Immature natural killer cell (primary cell): Measurements from ENCODE around the gene TNFRSF6B. TPM values are rescaled to one million over a fixed set of nuclear protein-coding genes. Genes with fewer than 3 reads are reported as not detected.
"Not testable (repeated sequence)": the region's sequence is repeated elsewhere in the genome, so short reads cannot be mapped to it uniquely, and the experiment has no call there.

Experiments
- DNase-seq, 3 donors: peaks; one replicate each; pipeline ENCODE4 v3.0.0; 2022; ENCODE audit warnings: mixed read lengths in 1 of 3
- H3K27ac Mint-ChIP-seq, 6 donors: one replicate each; pipeline ENCODE4 v1.8.0; 2020; ENCODE audit warnings: mixed read lengths in 6 of 6, mild to moderate bottlenecking in 5 of 6, inconsistent platforms in 4 of 6, moderate library complexity in 3 of 6
- H3K27me3 Mint-ChIP-seq, 3 donors: one replicate each; pipeline ENCODE4 v1.8.0; 2020 to 2021; ENCODE audit warnings: low read depth in 3 of 3, mild to moderate bottlenecking in 3 of 3, mixed read lengths in 3 of 3, moderate library complexity in 3 of 3, inconsistent platforms in 1 of 3
- H3K36me3 Mint-ChIP-seq, 3 donors: one replicate each; pipeline ENCODE4 v1.8.0; 2020; ENCODE audit warnings: mixed read lengths in 3 of 3, inconsistent platforms in 2 of 3, mild to moderate bottlenecking in 2 of 3
- H3K4me1 Mint-ChIP-seq, 2 donors: one replicate each; pipeline ENCODE4 v1.8.0; 2020; ENCODE audit warnings: inconsistent platforms in 2 of 2, mild to moderate bottlenecking in 2 of 2, mixed read lengths in 2 of 2, moderate library complexity in 1 of 2
- H3K4me3 Mint-ChIP-seq, 5 donors: one replicate each; pipeline ENCODE4 v1.8.0; 2020; ENCODE audit warnings: mild to moderate bottlenecking in 5 of 5, mixed read lengths in 5 of 5, inconsistent platforms in 3 of 5, moderate library complexity in 3 of 5
- H3K9me3 Mint-ChIP-seq, 6 donors: one replicate each; pipeline ENCODE4 v1.8.0; 2020; ENCODE audit warnings: mild to moderate bottlenecking in 6 of 6, mixed read lengths in 6 of 6, inconsistent platforms in 4 of 6, moderate library complexity in 3 of 6
- polyA plus RNA-seq, 3 donors: library from polyadenylated mRNA; unstranded; fragments of 300-500 nt; fragmentation: Illumina TruSeq; gene quantifications; one replicate each; pipeline ENCODE4 v1.2.3, GENCODE V29; 2021

TNFRSF6B gene
- polyA plus RNA-seq, 3 donors from 2014 or later, result not detected

DNA sequence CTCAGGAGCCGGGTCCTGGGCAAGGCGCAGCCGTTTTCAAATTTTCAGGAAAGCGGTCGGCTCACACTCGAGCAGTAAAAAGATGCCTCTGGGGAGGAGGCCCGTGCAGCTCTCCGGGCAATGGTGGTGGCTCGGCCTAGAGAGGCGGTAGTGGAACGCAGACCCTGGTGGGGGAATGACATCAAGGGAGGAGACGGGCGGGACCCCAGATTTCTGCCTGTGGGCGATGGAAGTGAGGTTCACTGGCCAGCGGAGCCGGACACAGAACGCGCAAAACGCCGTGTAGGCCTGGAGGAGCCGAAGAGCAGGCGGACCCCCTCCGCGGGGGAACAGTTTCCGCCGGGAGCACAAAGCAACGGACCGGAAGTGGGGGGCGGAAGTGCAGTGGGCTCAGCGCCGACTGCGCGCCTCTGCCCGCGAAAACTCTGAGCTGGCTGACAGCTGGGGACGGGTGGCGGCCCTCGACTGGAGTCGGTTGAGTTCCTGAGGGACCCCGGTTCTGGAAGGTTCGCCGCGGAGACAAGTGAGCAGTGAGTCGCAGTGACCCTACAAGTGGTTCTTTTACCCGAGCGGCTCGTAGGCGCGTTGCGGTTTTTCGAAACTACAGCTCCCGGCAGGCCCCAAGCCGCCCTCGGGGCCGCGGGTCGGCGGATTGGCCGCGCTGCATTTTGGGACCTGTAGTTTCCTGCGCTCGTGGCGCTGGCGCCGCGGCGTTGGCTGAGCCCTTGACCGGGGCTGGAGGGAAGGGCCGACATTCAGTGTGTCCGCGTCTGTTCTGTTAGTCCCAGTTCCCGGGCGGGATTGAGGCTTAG lies 38.3 kb upstream of the TNFRSF6B start, which contains the start of gene RTEL1:
RTEL1 (plus strand) TSS at position 376 of the 812 bp plus-strand sequence. CDS start 1,091 bp downstream, outside the sequence.
- Mint-ChIP-seq H3K27me3 (peaks cover 9 to 12% (median 12%) of the 10 kb centered on the region in 3 donors), H3K9me3 (peaks cover 0 to 3% (median 0%) of the 10 kb centered on the region in 6 donors), H3K27ac (peak within 1 kb of the TSS; percentile 88 to 97 (median 94)), H3K36me3 (peaks cover 3 to 10% (median 4%) of the 10 kb centered on the region in 3 donors), H3K4me3 (peak within 1 kb of the TSS; percentile 95 to 97 (median 96)), H3K4me1 (peaks cover 30% of the 10 kb centered on the region in 2 donors)
- DNase-seq, result peak; percentile 85 to 90 (median 88)

DNA sequence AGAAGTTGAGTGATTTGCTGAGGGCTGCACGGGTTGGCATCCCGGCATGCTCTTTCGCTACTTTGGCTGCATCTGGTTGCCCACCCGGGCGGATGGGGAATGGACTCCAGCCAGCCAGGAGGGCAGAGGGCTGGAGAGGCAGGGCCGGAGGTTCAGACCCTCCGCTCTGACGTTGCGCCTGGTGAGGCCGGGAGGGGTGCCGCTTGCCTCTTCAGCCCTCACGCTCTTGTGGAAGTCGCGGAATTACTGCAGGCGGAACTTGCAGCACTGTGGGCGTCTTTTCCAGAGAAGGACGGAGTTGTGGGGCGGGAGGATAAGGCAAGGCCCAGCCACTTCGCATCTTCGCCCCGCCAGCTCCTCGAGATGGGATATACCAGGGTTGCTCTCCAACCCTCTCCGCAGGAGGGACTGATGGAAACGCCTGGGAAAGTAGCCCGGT lies 37.7 kb upstream of the TNFRSF6B start:
- no peak for DNase-seq
- H3K4me3 Mint-ChIP-seq, result peak overlapping the region; percentile 95 to 97 (median 96)
- H3K9me3 Mint-ChIP-seq, result peaks cover 0 to 3% (median 0%) of the 10 kb centered on the region in 6 donors
- peaks cover 3 to 10% (median 4%) of the 10 kb centered on the region in 3 donors for H3K36me3 Mint-ChIP-seq
- peak overlapping the region; percentile 88 to 97 (median 94) for H3K27ac Mint-ChIP-seq
- peaks cover 9 to 12% (median 11%) of the 10 kb centered on the region in 3 donors for H3K27me3 Mint-ChIP-seq
- H3K4me1 Mint-ChIP-seq, result peaks cover 29% of the 10 kb centered on the region in 2 donors

DNA sequence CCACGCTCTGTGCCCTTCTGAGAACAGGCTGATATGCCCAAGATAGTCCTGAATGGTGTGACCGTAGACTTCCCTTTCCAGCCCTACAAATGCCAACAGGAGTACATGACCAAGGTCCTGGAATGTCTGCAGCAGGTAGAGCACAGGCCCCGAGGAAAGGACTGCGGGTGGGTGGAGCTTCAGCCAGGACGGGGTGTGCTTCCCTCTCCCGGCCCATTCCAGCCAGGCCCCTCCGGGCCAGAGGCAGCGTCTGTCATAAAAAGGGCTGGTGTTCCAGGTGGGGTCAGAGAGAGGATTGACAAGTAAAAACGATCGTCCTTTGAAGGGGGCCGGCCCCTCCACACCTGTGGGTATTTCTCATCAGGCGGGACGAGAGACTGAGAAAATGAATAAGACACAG lies 37.1 kb upstream of the TNFRSF6B start:
- H3K4me3 Mint-ChIP-seq, result peak overlapping the region; percentile 95 to 97 (median 96)
- peaks cover 0 to 3% (median 0%) of the 10 kb centered on the region in 6 donors for H3K9me3 Mint-ChIP-seq
- peaks cover 24% of the 10 kb centered on the region in 2 donors for H3K4me1 Mint-ChIP-seq
- no peak for DNase-seq
- H3K27ac Mint-ChIP-seq, result no peak overlapping the region
- H3K36me3 Mint-ChIP-seq, result peaks cover 3 to 10% (median 4%) of the 10 kb centered on the region in 3 donors
- H3K27me3 Mint-ChIP-seq, result peaks cover 7 to 10% (median 9%) of the 10 kb centered on the region in 3 donors

DNA sequence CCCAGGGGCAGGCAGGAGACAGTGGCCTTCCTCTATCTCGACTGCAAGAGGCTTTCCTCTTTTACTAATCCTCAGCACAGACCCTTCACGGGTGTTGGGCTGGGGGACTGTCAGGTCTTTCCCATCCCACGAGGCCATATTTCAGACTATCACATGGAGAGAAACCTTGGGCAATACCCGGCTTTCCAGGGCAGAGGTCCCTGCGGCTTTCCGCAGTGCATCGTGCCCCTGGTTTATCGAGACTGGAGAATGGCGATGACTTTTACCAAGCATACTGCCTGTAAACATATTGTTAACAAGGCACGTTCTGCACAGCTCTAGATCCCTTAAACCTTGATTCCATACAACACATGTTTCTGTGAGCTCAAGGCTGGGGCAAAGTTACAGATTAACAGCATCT lies 36.3 kb upstream of the TNFRSF6B start:
- Mint-ChIP-seq H3K36me3 (peaks cover 3 to 13% (median 4%) of the 10 kb centered on the region in 3 donors), H3K4me3 (peak overlapping the region; percentile 17 to 97 (median 49)), H3K4me1 (peaks cover 24% of the 10 kb centered on the region in 2 donors)
- not testable (repeated sequence) for H3K27me3 Mint-ChIP-seq, H3K27ac Mint-ChIP-seq, DNase-seq, H3K9me3 Mint-ChIP-seq

DNA sequence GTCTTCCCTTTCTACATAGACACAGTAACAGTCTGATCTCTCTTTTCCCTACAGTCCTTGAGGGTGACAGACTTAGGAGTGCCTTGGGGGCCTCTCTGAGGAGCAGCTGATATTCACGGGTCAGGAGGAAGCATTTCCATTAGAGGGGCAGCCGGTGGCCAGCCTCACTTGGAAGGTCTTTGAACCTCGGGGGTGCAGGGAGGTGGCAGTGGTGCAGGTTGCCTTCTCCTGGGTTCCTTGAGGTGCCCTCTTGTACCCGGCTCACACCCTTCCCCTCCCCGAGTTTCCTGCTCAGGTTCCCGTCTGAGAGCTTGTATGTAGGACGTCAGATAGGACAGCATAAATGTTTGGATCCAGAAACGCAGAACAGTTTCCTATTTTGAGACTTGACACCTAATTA lies 35.8 kb upstream of the TNFRSF6B start:
- no peak overlapping the region for H3K27ac Mint-ChIP-seq
- DNase-seq, result no peak
- peaks cover 0 to 3% (median 0%) of the 10 kb centered on the region in 6 donors for H3K9me3 Mint-ChIP-seq
- peak overlapping the region in 3 of 5 donors; percentile 24 to 44 (median 41) for H3K4me3 Mint-ChIP-seq
- H3K4me1 Mint-ChIP-seq, result peaks cover 24% of the 10 kb centered on the region in 2 donors
- peaks cover 6 to 8% (median 6%) of the 10 kb centered on the region in 3 donors for H3K27me3 Mint-ChIP-seq
- H3K36me3 Mint-ChIP-seq, result peaks cover 3 to 13% (median 4%) of the 10 kb centered on the region in 3 donors

DNA sequence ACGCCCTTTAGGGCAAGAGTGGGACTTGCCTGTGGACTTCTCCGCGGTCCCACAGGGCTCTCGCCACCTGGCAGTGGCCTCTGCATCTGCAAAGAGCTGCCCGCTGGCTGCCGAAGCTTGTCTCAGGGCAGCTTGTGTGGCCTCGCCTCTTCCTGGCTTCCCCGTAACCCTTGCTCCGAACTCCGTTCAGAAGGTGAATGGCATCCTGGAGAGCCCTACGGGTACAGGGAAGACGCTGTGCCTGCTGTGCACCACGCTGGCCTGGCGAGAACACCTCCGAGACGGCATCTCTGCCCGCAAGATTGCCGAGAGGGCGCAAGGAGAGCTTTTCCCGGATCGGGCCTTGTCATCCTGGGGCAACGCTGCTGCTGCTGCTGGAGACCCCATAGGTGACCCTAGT lies 35.3 kb upstream of the TNFRSF6B start:
- no peak overlapping the region for H3K4me3 Mint-ChIP-seq
- peaks cover 24% of the 10 kb centered on the region in 2 donors for H3K4me1 Mint-ChIP-seq
- no peak overlapping the region for H3K27ac Mint-ChIP-seq
- H3K9me3 Mint-ChIP-seq, result peaks cover 0 to 3% (median 0%) of the 10 kb centered on the region in 6 donors
- no peak for DNase-seq
- peaks cover 3 to 13% (median 4%) of the 10 kb centered on the region in 3 donors for H3K36me3 Mint-ChIP-seq
- H3K27me3 Mint-ChIP-seq, result peaks cover 6 to 8% (median 6%) of the 10 kb centered on the region in 3 donors

DNA sequence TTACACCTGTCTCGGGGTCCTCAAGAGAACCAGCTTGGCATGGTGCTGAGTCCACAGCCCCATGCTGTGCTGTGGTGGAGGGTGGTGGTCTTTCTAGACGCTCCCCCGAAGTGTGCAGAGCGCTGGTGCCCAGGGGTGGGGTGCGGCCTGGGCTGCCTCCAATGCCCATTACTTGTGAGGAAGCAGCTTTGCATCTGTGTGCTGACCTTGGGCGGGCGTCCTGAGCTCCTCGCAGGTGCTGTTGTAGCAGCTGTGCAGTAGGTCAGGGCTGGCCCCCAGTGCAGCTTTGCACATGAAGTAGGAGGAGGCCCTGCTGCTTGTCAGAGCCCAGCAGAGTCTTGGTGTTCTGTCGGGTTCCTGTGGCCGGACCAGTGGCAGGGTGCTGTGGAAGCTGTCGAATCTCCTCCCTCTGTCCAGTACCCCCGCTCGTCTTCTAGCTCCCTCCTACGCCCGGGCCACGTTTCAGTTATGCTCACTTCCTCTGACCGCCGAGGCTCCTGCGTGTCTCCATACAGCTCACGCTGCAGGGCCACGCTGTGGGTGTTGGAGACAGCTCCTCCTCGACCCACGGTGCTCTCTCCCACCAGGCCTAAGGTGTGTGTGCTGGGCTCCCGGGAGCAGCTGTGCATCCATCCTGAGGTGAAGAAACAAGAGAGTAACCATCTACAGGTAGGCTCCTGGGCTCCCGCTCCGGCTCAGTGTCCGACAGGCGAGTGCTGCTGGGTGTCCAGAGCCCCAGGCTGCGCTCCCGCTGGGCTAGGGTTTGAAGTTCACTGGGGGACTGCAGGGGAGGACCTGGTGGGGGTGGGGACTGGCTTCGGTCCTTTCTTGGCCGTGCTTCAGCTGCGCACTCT lies 34.3 kb upstream of the TNFRSF6B start:
- Mint-ChIP-seq H3K4me1 (peaks cover 24% of the 10 kb centered on the region in 2 donors), H3K36me3 (peaks cover 4 to 13% (median 6%) of the 10 kb centered on the region in 3 donors), H3K27ac (no peak overlapping the region), H3K9me3 (peaks cover 0 to 3% (median 0%) of the 10 kb centered on the region in 6 donors), H3K4me3 (no peak overlapping the region), H3K27me3 (peaks cover 6 to 10% (median 6%) of the 10 kb centered on the region in 3 donors)
- DNase-seq, result no peak

DNA sequence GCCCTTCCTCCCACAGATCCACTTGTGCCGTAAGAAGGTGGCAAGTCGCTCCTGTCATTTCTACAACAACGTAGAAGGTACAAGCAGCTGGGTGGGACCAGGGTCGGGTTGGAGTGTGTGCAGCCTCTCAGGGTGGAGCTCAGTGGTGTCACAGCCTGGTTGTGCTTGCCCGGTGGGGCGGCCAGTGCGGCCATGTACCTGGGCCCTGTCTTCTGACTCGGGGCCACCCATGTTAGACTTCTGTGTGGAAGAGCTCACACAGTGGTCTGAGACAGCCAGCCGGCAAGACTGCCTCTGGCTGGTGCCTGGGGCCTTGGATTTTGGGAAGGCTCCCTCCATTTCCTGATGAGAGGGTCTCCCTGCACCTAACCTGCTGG lies 33.7 kb upstream of the TNFRSF6B start:
- peaks cover 22 to 23% of the 10 kb centered on the region in 2 donors for H3K4me1 Mint-ChIP-seq
- DNase-seq, result no peak
- no peak overlapping the region for H3K4me3 Mint-ChIP-seq
- peaks cover 4 to 8% (median 6%) of the 10 kb centered on the region in 3 donors for H3K27me3 Mint-ChIP-seq
- peaks cover 4 to 13% (median 8%) of the 10 kb centered on the region in 3 donors for H3K36me3 Mint-ChIP-seq
- no peak overlapping the region for H3K27ac Mint-ChIP-seq
- H3K9me3 Mint-ChIP-seq, result peaks cover 0 to 3% (median 0%) of the 10 kb centered on the region in 6 donors

DNA sequence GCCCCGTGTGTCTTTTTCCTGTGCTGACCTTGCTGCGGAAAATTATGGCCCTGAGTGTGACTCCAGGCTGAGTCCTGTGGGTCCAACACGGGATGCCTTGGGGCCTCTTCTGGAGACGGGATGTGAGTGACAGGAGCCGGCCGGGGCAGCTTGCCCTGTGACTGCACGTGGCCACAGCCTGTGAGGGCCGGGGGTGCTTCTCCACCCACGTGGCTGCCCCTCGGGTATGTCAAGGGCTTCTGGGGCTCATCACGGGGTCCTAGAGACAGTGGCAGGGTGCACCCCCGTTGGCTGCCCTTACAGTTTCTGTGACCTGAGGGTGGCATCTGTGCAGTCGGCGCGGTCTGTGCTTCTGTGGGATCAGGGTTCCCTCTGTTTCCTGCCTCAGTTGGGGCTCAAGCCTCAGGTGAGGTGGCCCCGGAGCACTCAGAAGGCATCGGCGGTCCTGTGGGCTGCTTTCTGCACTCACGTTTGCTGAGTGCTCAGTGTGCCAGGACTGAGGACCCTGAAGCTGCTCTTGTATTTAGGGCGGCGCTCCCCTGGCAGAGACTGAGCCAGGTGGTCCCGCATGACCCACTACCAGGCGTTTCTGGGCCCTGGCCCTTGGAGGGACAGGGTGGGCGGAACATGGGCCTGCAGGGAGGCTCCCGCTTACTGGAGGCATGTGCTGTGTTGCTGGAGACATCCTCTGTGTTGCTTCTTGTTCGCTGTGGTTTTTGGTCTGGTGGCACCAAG lies 33.0 kb upstream of the TNFRSF6B start:
- Mint-ChIP-seq H3K9me3 (no peaks in the 10 kb centered on the region), H3K27ac (no peak overlapping the region), H3K4me1 (peaks cover 16% of the 10 kb centered on the region in 2 donors), H3K36me3 (peaks cover 8 to 13% (median 13%) of the 10 kb centered on the region in 3 donors), H3K4me3 (no peak overlapping the region), H3K27me3 (peaks cover 0 to 4% (median 2%) of the 10 kb centered on the region in 3 donors)
- no peak for DNase-seq

DNA sequence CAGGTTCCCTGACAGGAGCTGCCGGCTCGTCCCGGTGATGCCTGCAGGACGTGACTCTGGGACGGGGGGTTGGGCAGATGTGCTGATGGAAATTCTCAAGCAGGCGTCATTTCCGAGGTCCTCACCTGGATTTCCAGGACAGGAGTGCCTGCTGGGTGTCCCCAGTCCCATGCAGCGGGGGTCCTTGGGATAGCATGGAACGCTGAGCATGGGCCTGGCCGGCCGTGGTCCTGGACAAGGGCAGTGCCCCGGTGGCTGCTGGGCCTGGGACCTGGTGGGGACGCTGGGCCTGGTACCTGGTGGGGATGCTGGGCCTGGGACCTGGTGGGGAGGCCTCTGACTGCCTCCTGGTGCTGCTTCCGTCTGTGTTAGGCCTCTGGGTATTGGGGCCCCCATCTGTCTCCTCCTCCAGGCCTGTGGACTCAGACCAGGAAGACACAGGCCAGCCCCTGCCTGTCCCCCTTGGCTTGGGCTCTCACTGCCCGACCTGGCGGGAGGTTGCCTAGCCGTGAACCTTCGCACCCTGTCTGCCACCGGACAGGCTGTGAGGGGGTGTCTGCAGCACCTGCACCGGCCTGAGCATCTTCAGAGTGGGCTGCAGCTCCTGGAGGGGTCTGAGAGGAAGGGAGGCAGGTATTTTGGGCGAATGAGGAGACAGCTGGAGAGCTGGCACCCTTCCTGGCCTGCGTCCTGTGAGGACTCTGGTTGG lies 32.2 kb upstream of the TNFRSF6B start:
- Mint-ChIP-seq H3K9me3 (no peaks in the 10 kb centered on the region), H3K27me3 (peaks cover 0 to 4% (median 2%) of the 10 kb centered on the region in 3 donors), H3K27ac (no peak overlapping the region), H3K4me1 (peaks cover 8 to 9% of the 10 kb centered on the region in 2 donors), H3K36me3 (peaks cover 8 to 17% (median 13%) of the 10 kb centered on the region in 3 donors), H3K4me3 (no peak overlapping the region)
- no peak for DNase-seq

DNA sequence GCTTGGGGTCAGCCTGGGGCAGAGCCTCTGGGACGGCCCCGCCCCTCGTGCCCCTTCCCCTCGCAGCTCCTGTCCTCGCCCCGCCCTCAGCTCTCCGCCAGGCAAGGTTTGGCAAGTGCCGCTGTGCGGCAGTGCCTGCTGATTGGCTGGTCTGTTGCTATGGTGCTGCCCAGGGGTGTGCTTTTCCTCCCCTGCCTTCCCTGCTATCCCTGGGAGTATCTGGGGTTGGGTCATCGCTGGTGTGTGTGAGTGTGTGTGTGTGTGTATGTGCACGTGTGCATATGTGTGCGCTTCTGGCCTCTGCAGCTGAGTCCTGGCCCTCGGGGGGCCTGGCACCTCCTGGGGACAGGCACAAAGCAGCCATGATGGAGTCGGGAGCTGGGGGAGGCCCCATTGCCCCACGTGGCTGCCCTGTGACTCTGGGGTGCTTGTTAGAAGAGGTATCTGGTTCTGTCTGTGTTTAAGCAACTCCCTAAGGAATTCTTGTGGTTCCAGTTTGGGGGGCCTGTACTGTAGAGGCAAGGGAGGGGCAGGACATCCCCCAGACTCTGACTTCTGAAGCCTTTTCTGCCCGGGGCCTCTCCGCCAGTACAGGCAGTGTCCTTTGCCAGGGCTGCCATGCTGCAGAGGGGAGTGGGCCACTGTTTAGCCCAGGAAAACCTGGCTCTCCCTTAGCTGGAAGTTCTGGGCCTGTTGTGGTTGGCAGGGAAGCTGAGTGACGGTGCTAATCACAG lies 31.4 kb upstream of the TNFRSF6B start:
- H3K9me3 Mint-ChIP-seq, result no peaks in the 10 kb centered on the region
- H3K27ac Mint-ChIP-seq, result no peak overlapping the region
- peaks cover under 1 to 4% of the 10 kb centered on the region in 2 donors for H3K4me1 Mint-ChIP-seq
- no peak for DNase-seq
- peaks cover 8 to 15% (median 8%) of the 10 kb centered on the region in 3 donors for H3K36me3 Mint-ChIP-seq
- no peak overlapping the region for H3K4me3 Mint-ChIP-seq
- H3K27me3 Mint-ChIP-seq, result peaks cover 0 to 4% (median 2%) of the 10 kb centered on the region in 3 donors

DNA sequence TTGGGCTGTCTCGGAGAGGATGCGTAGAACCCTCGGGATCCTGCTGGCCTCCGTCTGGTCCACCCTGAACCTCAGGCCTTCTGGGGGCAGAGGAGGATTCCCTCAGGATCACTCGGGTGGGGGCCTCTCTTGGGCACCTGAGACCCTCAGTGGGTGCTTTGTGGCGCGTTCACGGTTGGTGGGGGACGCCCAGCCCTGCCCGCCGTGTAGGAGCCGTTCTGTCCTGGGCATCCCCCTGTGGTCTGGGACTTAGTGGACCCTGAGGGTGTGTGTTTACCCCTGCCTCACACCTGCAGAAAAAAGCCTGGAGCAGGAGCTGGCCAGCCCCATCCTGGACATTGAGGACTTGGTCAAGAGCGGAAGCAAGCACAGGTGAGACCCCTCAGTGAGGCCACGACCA lies 30.7 kb upstream of the TNFRSF6B start:
- H3K4me1 Mint-ChIP-seq, result peaks cover 0 to 2% of the 10 kb centered on the region in 2 donors
- H3K36me3 Mint-ChIP-seq, result peaks cover 4 to 15% (median 6%) of the 10 kb centered on the region in 3 donors
- H3K27ac Mint-ChIP-seq, result no peak overlapping the region
- peaks cover 0 to 4% (median 2%) of the 10 kb centered on the region in 3 donors for H3K27me3 Mint-ChIP-seq
- H3K9me3 Mint-ChIP-seq, result no peaks in the 10 kb centered on the region
- H3K4me3 Mint-ChIP-seq, result no peak overlapping the region
- DNase-seq, result no peak
